ENCODE results near the gene ITPKC. TPM values are rescaled to one million over a fixed set of nuclear protein-coding genes. Genes with fewer than 3 reads are reported as not detected.
A peak's percentile ranks its signal among the peaks of the same experiment; 100 is the strongest.

The ITPKC gene
- total and polyA plus RNA-seq, 2 experiments from 2014 or later: 5.3 to 12.6 TPM

GRCh38 chr19:40755248-40755624 lies 38.3 kb downstream of the ITPKC start:
- ATAC-seq: no peak
- H3K27ac ChIP-seq (ENCODE audit: low read depth): no peak overlapping the region
- H3F3A ChIP-seq (replicated peaks; ENCODE audit: low read depth): peaks cover 34% of the 10 kb centered on the region
- H3K9me3 Mint-ChIP-seq: peaks cover 3% of the 10 kb centered on the region; the same call in 1 of the 3 replicates
- H3K4me3 ChIP-seq: peak overlapping the region; percentile 20; the same call in 1 of the 2 replicates
- H3K4me1 ChIP-seq (ENCODE audit: insufficient read depth): peaks cover 17% of the 10 kb centered on the region; the same call in 1 of the 2 replicates
- H3K4me2 ChIP-seq: no peak overlapping the region
- DNase-seq (ENCODE audit: low spot score): no peak
- no peak overlapping the region for H2AFZ ChIP-seq
- no peak for TF ChIP-seq EZH2phosphoT487 (IDR thresholded peaks at IDR 0.05; ENCODE audit: unreplicated experiment)
- no peaks in the 10 kb centered on the region for H3K9me2 ChIP-seq (ENCODE audit: insufficient read depth)
- no peak overlapping the region for H3K4me3 Mint-ChIP-seq
- H3K36me3 Mint-ChIP-seq (ENCODE audit: low read depth): peaks cover 84% of the 10 kb centered on the region
- peaks cover 21% of the 10 kb centered on the region for H3K27me3 Mint-ChIP-seq (ENCODE audit: insufficient read depth, low read depth, poor library complexity)
- peaks cover 58% of the 10 kb centered on the region for H4K20me1 ChIP-seq (replicated peaks; ENCODE audit: insufficient read depth)
- H3K4me1 Mint-ChIP-seq: peaks cover 18% of the 10 kb centered on the region
- H3K36me3 ChIP-seq (ENCODE audit: insufficient read depth): peaks cover 43% of the 10 kb centered on the region
- no peaks in the 10 kb centered on the region for H3K27me3 ChIP-seq (ENCODE audit: insufficient read depth)
- H3K27ac Mint-ChIP-seq: no peak overlapping the region
- H3K79me2 ChIP-seq (replicated peaks; ENCODE audit: insufficient read depth): peaks cover 82% of the 10 kb centered on the region

GRCh38 chr19:40755791-40756190 lies 38.9 kb downstream of the ITPKC start:
- Histone ChIP-seq H3K4me1 (ENCODE audit: insufficient read depth) (peaks cover 17% of the 10 kb centered on the region; the same call in 1 of the 2 replicates), H3F3A (replicated peaks; ENCODE audit: low read depth) (peaks cover 36% of the 10 kb centered on the region), H3K27ac (ENCODE audit: low read depth) (no peak overlapping the region), H3K4me3 (peak overlapping the region; percentile 20; the same call in 1 of the 2 replicates), H3K27me3 (ENCODE audit: insufficient read depth) (no peaks in the 10 kb centered on the region), H4K20me1 (replicated peaks; ENCODE audit: insufficient read depth) (peaks cover 64% of the 10 kb centered on the region), H3K36me3 (ENCODE audit: insufficient read depth) (peaks cover 49% of the 10 kb centered on the region), H2AFZ (no peak overlapping the region), H3K9me2 (ENCODE audit: insufficient read depth) (no peaks in the 10 kb centered on the region), H3K79me2 (replicated peaks; ENCODE audit: insufficient read depth) (peaks cover 83% of the 10 kb centered on the region), H3K4me2 (no peak overlapping the region)
- Mint-ChIP-seq H3K27me3 (ENCODE audit: insufficient read depth, low read depth, poor library complexity) (peaks cover 16% of the 10 kb centered on the region), H3K4me1 (peaks cover 18% of the 10 kb centered on the region), H3K27ac (peak overlapping the region; percentile 59; the same call in 1 of the 2 replicates), H3K4me3 (no peak overlapping the region; the same call in 2 of the 3 replicates), H3K36me3 (ENCODE audit: low read depth) (peaks cover 89% of the 10 kb centered on the region), H3K9me3 (peaks cover 3% of the 10 kb centered on the region; the same call in 1 of the 3 replicates)
- TF ChIP-seq REST (IDR thresholded peaks at IDR 0.05; ENCODE audit: unreplicated experiment) (no peak), ETS1 (IDR thresholded peaks at IDR 0.05) (no peak), POLR2AphosphoS5 (IDR thresholded peaks at IDR 0.05; ENCODE audit: low read depth) (no peak), ZNF331 (CRISPR knock-in tag; IDR thresholded peaks at IDR 0.05; ENCODE audit: low read depth) (no peak), STAT1 (IDR thresholded peaks at IDR 0.05; ENCODE audit: unreplicated experiment) (no peak)
- no peak for DNase-seq (ENCODE audit: low spot score)
- no peak for ATAC-seq

Measured in GM23338 (cell line).